Activated CD8-positive, alpha-beta memory T cell treated with anti-CD3 and anti-CD28 coated beads, Interleukin-2, amount 50 U/mL, for 48 hours (primary cell): ENCODE data around the gene TGM2.

Experiments used
- DNase-seq: peaks from one replicate; pipeline ENCODE4 v3.0.0-alpha.2; 2020

The TGM2 gene

GRCh38 chr20:38198238-38198861 lies 33.3 kb upstream of the TGM2 start:
- no peak for DNase-seq

GRCh38 chr20:38197619-38198018 lies 32.5 kb upstream of the TGM2 start:
- no peak for DNase-seq

- DNase-seq = no peak
Measured at GRCh38 chr20:38197217-38197616, 32.1 kb upstream of the TGM2 start.

- DNase-seq = no peak
Measured at GRCh38 chr20:38196592-38196991, 31.5 kb upstream of the TGM2 start.

- DNase-seq = no peak
Measured at GRCh38 chr20:38196076-38196475, 31.0 kb upstream of the TGM2 start.

GRCh38 chr20:38195521-38195920 lies 30.5 kb upstream of the TGM2 start:
- DNase-seq = no peak

- DNase-seq = no peak
Measured at GRCh38 chr20:38194971-38195504, 30.0 kb upstream of the TGM2 start.

- DNase-seq = no peak
Measured at GRCh38 chr20:38193586-38194105, 28.6 kb upstream of the TGM2 start.

- DNase-seq = no peak
Measured at GRCh38 chr20:38192323-38192885, 27.3 kb upstream of the TGM2 start.

GRCh38 chr20:38191654-38192053 lies 26.6 kb upstream of the TGM2 start:
- DNase-seq = no peak

- no peak for DNase-seq
Measured at GRCh38 chr20:38190936-38191371, 25.9 kb upstream of the TGM2 start.

GRCh38 chr20:38190166-38190565 lies 25.1 kb upstream of the TGM2 start:
- DNase-seq = no peak

GRCh38 chr20:38187517-38187916 lies 22.4 kb upstream of the TGM2 start:
- DNase-seq = no peak

- no peak for DNase-seq
Measured at GRCh38 chr20:38186788-38187221, 21.7 kb upstream of the TGM2 start.

GRCh38 chr20:38184101-38184500 lies 19.0 kb upstream of the TGM2 start:
- no peak for DNase-seq

- DNase-seq = no peak
Measured at GRCh38 chr20:38181971-38182370, 16.9 kb upstream of the TGM2 start.

GRCh38 chr20:38181207-38181801 lies 16.2 kb upstream of the TGM2 start:
- no peak for DNase-seq

- no peak for DNase-seq
Measured at GRCh38 chr20:38180781-38181180, 15.7 kb upstream of the TGM2 start.

- no peak for DNase-seq
Measured at GRCh38 chr20:38179846-38180245, 14.8 kb upstream of the TGM2 start.

- DNase-seq = no peak
Measured at GRCh38 chr20:38178581-38178980, 13.5 kb upstream of the TGM2 start.

GRCh38 chr20:38178065-38178491 lies 13.0 kb upstream of the TGM2 start:
- DNase-seq = no peak

GRCh38 chr20:38177201-38177600 lies 12.1 kb upstream of the TGM2 start:
- DNase-seq = no peak

GRCh38 chr20:38175304-38176180 lies 10.5 kb upstream of the TGM2 start:
- DNase-seq = no peak
